T-helper 2 cell (primary cell): Measurements from ENCODE around the gene TPGS1.

Experiments
- DNase-seq, 5 experiments: peaks; one replicate each; pipeline versions ENCODE4 v3.0.0 to v3.0.0-alpha.2; 2012 to 2022

The TPGS1 gene

DNA sequence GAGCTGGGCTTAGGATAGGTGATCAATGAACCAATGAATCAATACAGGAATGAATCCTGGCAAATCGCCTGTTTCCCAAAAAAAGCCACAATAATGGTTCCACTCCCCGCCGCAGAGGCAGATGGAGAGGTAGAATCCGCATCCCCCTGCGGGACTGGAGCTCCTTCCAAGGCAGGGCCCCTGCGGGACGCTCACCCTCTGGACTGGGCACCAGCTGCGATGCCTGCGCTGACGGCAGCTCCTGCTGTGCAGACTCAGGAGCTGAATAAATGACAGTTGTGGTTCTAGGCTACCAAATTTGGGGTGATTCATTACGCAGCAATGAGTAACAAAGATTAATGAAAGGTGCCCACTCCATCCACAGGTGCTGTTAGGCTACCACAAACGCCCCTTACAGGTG, 15.4 kb downstream of the TPGS1 start:
- no peak for DNase-seq

- DNase-seq = no peak
Measured at GRCh38 chr19:524062-524674, 16.9 kb downstream of the TPGS1 start.

DNA sequence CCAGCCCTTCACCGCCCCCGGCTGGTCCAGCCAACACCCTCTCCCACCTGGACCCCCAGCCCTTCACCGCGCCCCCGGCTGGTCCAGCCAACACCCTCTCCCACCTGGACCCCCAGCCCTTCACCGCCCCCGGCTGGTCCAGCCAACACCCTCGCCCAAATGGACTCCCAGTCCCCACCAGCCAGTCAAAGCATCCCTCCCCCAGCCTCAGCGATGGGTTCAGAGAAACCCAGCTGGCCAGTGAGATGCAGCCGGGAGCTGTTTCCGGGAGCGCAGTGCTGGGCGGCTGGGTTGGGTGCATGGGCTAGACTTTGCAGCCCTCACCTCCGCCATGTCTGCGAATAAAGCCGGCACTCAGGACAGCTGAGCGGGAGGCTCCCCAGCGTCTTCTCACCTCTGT, 17.7 kb downstream of the TPGS1 start:
- no peak for DNase-seq

DNA sequence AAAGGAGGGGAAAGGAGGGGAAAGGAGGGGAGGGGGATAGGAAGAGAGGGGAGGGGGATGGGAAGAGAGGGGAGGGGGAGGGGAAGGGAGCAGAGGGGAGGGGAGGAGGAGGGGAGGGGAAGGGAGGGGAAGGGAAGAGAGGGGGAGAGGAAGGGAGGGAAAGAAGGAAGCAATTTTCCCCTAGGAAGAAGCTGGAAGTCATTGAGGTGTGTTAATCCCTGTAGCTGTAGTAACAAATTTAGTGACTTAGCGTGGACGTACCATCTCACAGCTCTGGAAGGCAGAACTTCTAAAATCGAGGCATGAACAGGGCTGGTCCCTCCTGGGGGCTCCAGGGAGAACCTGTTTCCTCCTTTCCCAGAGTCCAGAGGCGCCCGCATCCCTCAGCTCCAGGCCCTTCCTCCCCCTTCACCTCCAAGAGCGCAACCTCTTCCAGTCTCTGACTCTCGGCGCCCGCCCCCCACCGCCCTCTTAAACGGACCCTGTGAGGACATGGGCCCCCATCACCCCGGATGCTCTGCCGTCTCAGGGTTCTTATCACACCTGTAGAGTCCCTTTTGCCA, 18.6 kb downstream of the TPGS1 start:
- DNase-seq = no peak

- no peak for DNase-seq
Measured at GRCh38 chr19:530134-531008, 23.1 kb downstream of the TPGS1 start.

GRCh38 chr19:531009-531752, 23.9 kb downstream of the TPGS1 start:
- DNase-seq = peak; percentile 74 to 89 (median 87)

- DNase-seq = no peak
Measured at GRCh38 chr19:531753-532560, 24.7 kb downstream of the TPGS1 start, which contains the start of gene CDC34. CDC34 (plus strand) TSS chr19:531760; CDS start chr19:531932, 172 bp downstream.

DNA sequence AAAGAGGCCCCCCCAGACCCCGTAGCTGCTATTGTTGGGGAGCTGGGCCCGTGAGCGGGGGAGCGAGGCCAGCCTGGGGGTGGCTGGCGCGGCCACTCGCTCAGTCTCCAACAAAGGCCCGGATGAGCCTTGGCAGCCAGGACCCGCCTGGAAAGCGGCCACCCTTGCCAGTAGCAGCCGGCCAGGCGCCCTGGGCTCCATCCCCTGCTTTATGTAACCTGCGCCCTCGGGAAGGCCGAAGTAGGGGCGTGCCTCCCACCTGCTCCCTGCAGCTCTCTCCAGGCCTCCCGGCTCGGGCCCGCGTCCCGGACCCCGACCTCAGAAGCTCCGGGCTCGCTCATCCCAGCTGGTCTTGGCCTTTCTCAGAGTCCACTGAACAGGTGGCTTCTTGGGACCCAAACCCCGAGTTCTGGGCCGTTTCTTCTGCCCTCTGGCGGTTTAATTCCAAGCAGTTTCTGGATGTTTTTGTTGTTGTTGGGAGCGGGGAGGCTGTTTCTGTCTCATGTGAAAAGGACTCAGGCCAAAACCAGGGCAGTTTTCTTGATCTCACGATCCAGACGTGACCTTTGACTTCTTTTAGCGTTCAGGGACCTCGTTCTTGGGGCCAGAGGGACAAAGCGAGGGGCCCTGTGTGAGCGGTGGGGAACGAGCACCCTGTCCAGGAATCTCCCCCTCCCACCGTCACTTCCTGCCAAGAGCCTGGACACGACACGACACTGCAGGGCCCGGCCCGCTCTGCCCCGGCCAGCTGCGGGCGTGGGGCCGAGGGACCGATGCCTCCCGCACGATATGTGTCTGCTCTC, 25.5 kb downstream of the TPGS1 start:
- peak in 1 of 5 experiments; percentile 56 for DNase-seq

- DNase-seq = no peak
Measured at GRCh38 chr19:533364-534058, 26.2 kb downstream of the TPGS1 start.

DNA sequence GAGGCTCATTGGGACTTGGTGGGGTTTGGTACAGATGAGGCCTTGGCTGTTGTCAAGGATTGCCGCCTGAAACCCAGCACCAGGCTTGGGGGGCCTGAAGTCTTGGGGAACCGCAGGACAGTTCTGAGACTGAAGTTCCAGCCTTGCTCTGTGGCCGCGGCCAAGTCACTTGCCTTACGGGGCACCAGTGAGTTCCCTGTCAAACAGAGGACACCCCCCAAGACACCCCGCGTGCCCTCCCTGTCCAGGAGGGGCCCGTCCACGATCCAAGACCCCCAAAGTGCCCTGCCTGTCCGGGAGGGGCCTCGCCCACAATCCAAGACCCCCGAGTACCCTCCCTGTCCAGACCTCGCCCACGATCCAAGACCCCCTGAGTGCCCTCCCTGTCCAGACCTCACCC, 26.8 kb downstream of the TPGS1 start:
- DNase-seq = no peak

DNA sequence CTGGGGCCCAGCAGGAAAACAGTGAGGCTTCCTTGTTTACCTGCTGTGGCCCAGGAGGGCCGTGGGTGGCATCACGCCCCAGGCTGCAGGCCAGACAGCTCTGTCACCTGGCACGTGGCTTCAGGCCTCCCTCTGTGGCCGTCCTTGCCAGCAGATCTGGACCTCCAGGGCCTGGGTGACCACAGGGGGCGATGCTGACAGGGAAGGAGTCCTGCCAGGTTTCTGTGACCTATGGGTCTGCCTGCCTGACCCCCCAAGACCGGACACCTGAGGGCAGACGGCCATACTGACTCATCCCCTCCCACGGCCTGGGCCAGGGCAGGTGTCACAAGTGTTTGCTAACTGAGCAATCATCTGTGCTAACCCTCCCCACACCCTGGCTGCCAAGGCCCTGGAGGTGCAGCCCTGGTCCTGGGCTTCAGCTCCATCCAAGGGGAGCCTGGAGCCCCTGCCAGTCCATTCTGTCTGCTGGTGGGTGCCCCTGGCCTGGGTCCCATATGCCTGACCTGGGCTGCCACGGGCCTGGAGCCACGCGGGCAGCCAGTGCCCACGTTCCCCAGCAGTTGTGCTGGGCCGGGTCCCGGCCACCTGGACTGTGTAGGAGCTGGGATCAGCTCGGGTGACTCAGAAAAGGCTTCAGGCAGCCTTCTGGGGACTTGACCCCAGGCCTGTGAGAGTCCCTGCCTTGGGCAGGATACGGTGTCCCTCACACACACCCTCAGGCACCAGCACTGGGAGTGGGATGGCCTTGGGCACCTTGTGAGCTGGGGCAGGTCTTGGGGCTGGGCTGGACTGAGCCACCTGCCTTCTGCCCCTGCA, 27.9 kb downstream of the TPGS1 start:
- no peak for DNase-seq

GRCh38 chr19:536031-536880, 29.0 kb downstream of the TPGS1 start:
- no peak for DNase-seq

DNA sequence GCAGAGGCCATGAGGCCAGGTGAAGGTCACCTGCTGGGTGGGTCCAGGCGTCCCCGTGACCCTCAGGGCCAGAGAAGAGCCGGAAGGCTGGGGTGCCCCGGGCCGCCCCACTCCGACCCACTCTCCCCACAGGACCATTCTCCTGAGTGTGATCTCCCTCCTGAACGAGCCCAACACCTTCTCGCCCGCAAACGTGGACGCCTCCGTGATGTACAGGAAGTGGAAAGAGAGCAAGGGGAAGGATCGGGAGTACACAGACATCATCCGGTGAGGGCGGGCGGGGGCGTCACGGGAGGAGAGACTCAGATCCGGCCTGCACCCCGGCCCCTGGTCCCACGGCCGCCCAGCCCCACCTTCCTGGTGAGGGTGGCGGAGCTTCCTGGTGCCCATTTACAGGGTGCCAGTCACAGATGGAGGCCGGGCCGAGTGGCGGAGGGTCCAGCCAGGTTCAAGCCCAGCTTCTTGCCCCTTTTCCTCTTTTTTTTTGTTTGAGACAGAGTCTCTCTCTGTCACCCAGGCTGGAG, 29.6 kb downstream of the TPGS1 start:
- DNase-seq = no peak

- DNase-seq = no peak
Measured at GRCh38 chr19:538641-539428, 31.5 kb downstream of the TPGS1 start.

DNA sequence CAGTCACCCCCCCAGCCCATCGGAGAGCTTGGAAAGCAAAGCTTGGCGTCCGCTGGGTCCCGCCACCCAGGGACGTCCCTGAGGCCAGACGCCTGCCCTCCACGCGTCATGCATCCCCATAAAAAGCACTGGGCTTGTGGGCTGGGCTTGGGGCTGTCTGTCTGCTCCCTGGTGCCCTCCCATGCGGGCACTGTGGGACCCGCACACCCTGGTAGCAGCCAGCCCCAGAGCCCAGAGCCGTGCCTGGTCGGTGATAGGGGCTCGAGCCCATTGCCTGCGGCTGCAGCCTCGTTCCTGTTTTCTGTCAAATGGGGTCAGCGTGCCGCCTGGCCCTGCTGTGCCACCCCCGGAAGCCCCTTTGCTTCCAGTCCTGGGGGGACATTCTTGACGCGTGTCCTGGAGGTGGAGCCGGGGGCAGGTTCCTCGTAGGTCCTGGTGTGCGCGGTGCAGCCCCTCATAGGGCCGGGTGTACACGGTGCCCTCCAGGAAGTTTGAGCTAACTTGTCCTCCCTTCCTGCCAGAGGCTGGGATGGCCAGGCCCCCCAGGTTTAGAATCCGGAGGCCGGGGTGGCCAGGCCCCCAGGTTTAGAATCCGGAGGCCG, 32.2 kb downstream of the TPGS1 start:
- DNase-seq = no peak

GRCh38 chr19:540867-541637, 33.8 kb downstream of the TPGS1 start:
- DNase-seq = no peak
